GM12875 (cell line): Measurements from ENCODE around the gene NELFCD.
"Not testable (repeated sequence)": the region's sequence is repeated elsewhere in the genome, so short reads cannot be mapped to it uniquely, and the experiment has no call there.

Source experiments
- H3K4me3 ChIP-seq: one replicate; pipeline ENCODE4 v1.5.1; 2011; ENCODE audit warnings: low read depth, low read length, control low read depth
- TF ChIP-seq, protein P1 (sequence below): IDR thresholded peaks from 2 replicates; pipeline ENCODE4 v1.5.1; 2011; ENCODE audit warnings: low read depth, mild to moderate bottlenecking, control low read depth, inconsistent platforms, low read length, moderate library complexity, borderline replicate concordance; ENCODE audit not compliant: insufficient read depth

NELFCD gene

DNA sequence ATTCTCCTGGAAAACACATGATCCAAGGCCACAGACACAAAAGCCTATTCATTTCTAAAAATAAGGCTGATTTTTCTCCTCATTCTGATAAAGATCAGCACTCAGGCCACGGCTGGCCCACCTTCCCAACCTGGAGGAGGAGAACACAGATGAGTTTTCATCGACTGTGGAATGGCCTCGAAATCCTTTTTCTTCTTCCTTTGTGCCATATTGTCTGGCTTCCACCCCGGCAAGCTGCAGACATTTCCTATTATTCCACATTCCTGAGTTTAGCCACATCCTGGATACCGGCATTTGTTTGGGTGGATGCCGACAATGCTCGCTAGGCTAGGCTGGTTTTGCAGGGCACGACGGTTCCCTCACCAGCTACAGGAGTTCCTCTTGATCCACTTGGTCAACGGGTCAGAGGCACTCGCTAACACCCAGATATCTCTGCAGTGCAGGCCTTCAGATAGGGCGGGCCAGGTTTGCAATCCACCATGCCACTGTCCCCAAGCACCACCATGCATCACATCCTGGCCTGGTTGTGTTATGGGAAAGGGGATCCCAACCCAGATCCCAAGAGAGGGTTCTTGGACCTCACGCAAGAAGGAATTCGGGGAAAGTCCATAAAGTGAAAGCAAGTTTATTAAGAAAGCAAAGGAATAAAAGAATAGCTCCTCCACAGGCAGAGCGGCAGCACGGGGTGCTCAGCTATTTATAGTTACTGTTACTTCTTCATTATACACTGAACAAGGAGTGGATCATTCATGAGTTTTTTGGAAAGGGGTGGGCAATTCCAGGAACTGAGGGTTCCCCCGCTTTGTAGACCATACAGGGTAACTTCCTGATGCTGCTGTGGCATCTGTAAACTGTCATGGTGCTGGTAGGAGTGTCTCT, 30.2 kb downstream of the NELFCD start:
- TF ChIP-seq, protein P1, sequence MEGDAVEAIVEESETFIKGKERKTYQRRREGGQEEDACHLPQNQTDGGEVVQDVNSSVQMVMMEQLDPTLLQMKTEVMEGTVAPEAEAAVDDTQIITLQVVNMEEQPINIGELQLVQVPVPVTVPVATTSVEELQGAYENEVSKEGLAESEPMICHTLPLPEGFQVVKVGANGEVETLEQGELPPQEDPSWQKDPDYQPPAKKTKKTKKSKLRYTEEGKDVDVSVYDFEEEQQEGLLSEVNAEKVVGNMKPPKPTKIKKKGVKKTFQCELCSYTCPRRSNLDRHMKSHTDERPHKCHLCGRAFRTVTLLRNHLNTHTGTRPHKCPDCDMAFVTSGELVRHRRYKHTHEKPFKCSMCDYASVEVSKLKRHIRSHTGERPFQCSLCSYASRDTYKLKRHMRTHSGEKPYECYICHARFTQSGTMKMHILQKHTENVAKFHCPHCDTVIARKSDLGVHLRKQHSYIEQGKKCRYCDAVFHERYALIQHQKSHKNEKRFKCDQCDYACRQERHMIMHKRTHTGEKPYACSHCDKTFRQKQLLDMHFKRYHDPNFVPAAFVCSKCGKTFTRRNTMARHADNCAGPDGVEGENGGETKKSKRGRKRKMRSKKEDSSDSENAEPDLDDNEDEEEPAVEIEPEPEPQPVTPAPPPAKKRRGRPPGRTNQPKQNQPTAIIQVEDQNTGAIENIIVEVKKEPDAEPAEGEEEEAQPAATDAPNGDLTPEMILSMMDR: no peak
- no peak overlapping the region for H3K4me3 ChIP-seq

DNA sequence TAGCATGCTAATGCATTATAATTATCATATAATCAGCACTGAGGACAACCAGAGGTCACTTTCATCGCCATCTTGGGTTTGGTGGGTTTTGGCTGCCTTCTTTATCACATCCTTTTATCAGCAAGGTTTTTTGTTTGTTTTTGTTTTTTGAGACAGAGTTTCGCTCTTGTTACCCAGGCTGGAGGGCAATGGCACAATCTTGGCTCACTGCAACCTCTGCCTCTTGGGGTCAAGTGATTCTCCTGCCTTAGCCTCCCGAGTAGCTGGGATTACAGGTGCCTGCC, 30.8 kb downstream of the NELFCD start:
- not testable (repeated sequence) for H3K4me3 ChIP-seq

DNA sequence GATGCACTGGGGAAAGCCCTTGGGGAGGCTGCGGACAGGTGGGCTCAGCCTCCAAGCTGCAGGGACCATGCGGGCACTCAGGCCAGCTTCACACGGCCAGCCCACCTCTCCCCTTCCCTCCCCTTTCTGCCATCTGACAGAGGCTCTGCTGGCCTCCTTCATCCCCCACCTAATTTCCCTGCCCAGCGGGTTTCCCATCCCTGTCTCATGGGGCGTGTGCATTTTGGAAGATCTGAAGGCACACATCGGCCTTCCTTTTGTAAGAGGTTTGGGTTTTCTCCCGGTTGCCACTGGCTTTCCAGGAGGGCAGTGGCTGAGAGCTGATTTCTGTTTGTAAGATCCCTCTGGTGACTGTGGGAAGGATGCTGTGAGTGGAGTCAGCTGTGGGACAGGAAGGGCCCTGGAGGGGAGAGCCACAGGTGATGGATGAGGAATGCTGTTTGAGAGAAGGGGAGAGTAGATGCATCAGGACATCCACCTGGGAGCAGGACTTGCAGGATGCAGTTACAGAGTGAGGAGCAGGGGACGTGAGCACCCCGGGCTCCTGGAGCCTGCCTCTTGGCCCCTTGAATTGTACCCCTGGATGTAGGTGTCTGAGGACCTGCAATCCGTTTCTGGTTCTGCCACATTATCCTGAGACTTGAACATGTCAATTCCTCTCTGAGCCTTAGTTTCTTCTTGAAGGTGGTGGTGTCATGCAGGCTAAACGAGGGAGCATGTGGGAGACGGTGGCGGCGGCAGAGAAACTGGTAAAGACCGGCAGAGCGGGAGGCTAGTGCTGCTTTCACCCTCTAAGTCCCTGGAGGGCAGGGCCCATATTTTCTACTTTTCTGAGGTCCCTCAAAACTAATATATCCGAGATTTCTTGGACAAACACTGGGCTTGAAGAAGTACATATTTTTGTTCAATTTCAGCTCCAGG, 32.2 kb downstream of the NELFCD start:
- TF ChIP-seq, protein P1: no peak

DNA sequence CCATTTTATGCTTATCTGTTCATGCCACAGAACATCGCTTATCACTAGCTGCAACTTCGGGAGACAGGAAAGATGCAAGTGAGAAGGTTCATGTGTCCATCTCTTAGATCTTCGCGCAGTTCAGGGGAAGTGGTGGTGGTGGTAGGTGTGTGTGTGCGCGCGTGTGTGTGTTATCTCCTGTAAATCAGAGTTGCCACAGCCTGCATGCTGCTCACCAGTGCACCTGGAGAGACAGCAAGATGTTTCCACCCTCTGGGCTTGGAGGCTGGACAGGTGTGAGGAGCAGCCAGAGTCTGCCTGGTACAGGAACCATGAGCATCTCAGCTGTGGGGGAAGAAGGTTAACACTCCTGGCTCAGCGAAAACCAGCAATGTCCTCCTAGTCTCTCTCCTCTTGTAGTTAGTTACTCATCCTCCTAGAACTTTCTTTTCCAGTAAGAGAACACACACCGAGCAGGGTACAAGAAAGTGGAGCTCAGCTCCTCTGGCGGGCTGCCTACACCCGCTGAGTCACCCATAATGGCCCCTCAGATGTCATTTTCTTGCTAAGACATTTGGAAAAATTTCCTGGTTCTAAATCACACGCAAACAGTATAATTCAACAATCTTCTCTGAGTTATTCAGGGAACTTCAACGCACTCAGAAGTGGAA, 33.0 kb downstream of the NELFCD start:
- TF ChIP-seq, protein P1: no peak
- no peak overlapping the region for H3K4me3 ChIP-seq

More for the DNA sequence above, 32.2 kb downstream of the NELFCD start:
- H3K4me3 ChIP-seq: no peak overlapping the region

DNA sequence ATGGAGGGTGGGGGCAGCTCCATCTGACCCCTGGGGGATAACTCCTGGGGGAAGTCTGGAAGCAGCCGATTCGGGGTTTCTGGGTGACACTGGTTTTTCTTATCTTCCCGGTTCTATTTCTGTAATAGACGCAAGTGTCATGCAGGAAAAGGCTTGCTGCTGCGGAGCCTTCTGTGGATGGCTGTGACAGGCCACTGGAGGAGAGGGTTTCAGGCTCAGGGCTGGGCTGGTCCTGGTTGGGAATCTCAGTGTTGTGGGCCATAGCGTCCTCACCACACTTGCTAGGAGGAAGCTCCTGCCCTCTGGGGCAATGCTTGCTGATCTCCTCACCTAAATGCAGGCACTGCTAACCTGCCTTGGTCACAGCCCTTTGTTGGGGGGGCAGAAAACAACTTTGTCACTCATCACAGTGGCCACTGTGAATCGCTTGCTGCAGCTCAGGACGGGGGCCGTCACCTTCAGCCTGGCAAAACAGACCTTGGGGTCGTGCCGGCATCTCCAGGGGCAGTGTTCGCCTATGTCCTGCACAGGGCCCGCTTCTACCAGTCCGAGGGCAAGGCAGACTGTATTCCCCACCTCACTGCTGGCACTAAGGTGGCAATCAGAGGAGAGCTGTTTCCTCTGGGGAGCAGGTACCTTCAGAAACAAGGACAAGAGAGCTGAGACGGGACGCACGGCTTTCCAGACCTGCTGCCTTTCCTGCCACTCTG, 33.8 kb downstream of the NELFCD start:
- no peak overlapping the region for H3K4me3 ChIP-seq
- TF ChIP-seq, protein P1: no peak

DNA sequence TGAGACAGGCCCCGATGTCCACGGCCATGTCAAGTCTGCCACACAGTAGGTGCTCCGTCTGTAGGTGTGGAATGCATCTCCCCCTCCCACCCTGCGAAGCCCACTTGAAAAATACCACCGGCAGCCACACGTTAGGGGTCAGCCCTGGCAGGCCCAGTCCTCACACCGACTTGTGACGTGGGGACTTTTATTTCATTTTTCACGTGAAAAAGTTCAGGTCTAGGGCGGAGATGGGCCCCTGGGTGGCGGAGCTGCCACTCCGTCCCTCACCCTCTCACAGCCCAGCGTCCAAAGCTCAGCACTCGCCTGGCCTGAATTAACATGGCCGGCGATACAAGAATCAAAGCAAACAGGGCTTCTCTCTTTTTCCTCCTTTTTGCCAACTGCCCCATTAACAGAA, 34.4 kb downstream of the NELFCD start:
- no peak overlapping the region for H3K4me3 ChIP-seq
- TF ChIP-seq, protein P1: no peak
